ENCODE data around the gene STAG1.

DNA sequence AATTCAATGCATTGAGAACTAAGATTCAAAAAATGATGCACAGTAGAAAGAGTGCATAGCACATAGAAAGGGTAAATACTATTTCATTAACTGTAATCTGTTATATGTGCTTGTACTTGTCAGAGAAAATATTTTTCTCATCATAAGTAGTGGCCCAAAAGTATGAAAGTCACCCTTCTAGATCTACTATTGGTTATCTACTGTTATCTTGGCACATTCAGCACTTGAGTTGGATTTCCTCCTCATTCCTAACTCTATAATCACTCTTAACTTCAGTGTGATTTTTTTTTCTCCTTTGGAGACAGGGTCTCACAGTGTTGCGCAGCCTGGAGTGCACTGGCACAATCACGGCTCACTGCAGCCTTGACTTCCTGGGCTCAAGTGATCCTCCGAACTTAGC, 307.6 kb downstream of the STAG1 start:
- TF ChIP-seq, protein P1, sequence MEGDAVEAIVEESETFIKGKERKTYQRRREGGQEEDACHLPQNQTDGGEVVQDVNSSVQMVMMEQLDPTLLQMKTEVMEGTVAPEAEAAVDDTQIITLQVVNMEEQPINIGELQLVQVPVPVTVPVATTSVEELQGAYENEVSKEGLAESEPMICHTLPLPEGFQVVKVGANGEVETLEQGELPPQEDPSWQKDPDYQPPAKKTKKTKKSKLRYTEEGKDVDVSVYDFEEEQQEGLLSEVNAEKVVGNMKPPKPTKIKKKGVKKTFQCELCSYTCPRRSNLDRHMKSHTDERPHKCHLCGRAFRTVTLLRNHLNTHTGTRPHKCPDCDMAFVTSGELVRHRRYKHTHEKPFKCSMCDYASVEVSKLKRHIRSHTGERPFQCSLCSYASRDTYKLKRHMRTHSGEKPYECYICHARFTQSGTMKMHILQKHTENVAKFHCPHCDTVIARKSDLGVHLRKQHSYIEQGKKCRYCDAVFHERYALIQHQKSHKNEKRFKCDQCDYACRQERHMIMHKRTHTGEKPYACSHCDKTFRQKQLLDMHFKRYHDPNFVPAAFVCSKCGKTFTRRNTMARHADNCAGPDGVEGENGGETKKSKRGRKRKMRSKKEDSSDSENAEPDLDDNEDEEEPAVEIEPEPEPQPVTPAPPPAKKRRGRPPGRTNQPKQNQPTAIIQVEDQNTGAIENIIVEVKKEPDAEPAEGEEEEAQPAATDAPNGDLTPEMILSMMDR (IDR thresholded peaks at IDR 0.05), result no peak
- no peak for TF ChIP-seq EP300 (IDR thresholded peaks at IDR 0.05)
